Iris pigment epithelial cell (primary cell): ENCODE results near the gene RNU1-4.
"Not testable (repeated sequence)": the region's sequence is repeated elsewhere in the genome, so short reads cannot be mapped to it uniquely, and the experiment has no call there.

Source experiments
- DNase-seq: peaks from one replicate; pipeline ENCODE4 v3.0.0-alpha.2; 2011; ENCODE audit warnings: low read depth

RNU1-4 gene

GRCh38 chr1:16728243-16728949, 11.9 kb upstream of the RNU1-4 start:
- DNase-seq = not testable (repeated sequence)

- DNase-seq = not testable (repeated sequence)
Measured at GRCh38 chr1:16732254-16732896, 7.9 kb upstream of the RNU1-4 start.

GRCh38 chr1:16741230-16741629, 914 bp downstream of the RNU1-4 start:
- not testable (repeated sequence) for DNase-seq

GRCh38 chr1:16747660-16748059, 7.3 kb downstream of the RNU1-4 start:
- not testable (repeated sequence) for DNase-seq

- DNase-seq = not testable (repeated sequence)
Measured at GRCh38 chr1:16748710-16749109, 8.4 kb downstream of the RNU1-4 start.

- not testable (repeated sequence) for DNase-seq
Measured at GRCh38 chr1:16749910-16750888, 9.9 kb downstream of the RNU1-4 start.

GRCh38 chr1:16752770-16753169, 12.5 kb downstream of the RNU1-4 start:
- not testable (repeated sequence) for DNase-seq

GRCh38 chr1:16755385-16755784, 15.1 kb downstream of the RNU1-4 start:
- DNase-seq = not testable (repeated sequence)

- not testable (repeated sequence) for DNase-seq
Measured at GRCh38 chr1:16755932-16756331, 15.6 kb downstream of the RNU1-4 start.

GRCh38 chr1:16757574-16757973, 17.3 kb downstream of the RNU1-4 start:
- not testable (repeated sequence) for DNase-seq

- DNase-seq = not testable (repeated sequence)
Measured at GRCh38 chr1:16758060-16758459, 17.7 kb downstream of the RNU1-4 start.

GRCh38 chr1:16759041-16759493, 18.8 kb downstream of the RNU1-4 start:
- not testable (repeated sequence) for DNase-seq

- not testable (repeated sequence) for DNase-seq
Measured at GRCh38 chr1:16759650-16760455, 19.5 kb downstream of the RNU1-4 start.

- DNase-seq = not testable (repeated sequence)
Measured at GRCh38 chr1:16760456-16760765, 20.1 kb downstream of the RNU1-4 start.

GRCh38 chr1:16760801-16761200, 20.5 kb downstream of the RNU1-4 start:
- not testable (repeated sequence) for DNase-seq

GRCh38 chr1:16764248-16764819, 24.0 kb downstream of the RNU1-4 start:
- DNase-seq = not testable (repeated sequence)

GRCh38 chr1:16764820-16765655, 24.7 kb downstream of the RNU1-4 start:
- not testable (repeated sequence) for DNase-seq

- not testable (repeated sequence) for DNase-seq
Measured at GRCh38 chr1:16765731-16766605, 25.7 kb downstream of the RNU1-4 start.

- DNase-seq = not testable (repeated sequence)
Measured at GRCh38 chr1:16766689-16767256, 26.5 kb downstream of the RNU1-4 start.
